SK-N-SH (cell line): ENCODE results near the gene GEMIN8. TPM values are rescaled to one million over a fixed set of nuclear protein-coding genes. Genes with fewer than 3 reads are reported as not detected.

Experiments
- CTCF ChIA-PET: fragments of 300-600, 350-600 bp; formaldehyde crosslinking; extraction: SDS; loops from one replicate; lab custom pipeline; 2021; lab: Yijun Ruan, JAX
- POLR2A ChIA-PET: fragments of 350-600 bp; sonication (Branson Sonifier 250); formaldehyde crosslinking; extraction: SDS; loops from one replicate; lab custom pipeline; 2020; ENCODE audit warnings: antibody characterized with exemption, inconsistent platforms; lab: Yijun Ruan, JAX
- DNase-seq: peaks from one replicate; pipeline ENCODE4 v3.0.0; 2012
- H2AFZ ChIP-seq: fragments of 200-600 bp; sonication (generic); 2 replicates; pipeline ENCODE4 v1.8.1; 2016; ENCODE audit warnings: antibody characterized with exemption, mild to moderate bottlenecking, low read depth
- H3F3A ChIP-seq: fragments of 200-600 bp; sonication (generic); replicated peaks from 2 replicates; pipeline ENCODE3; 2016; ENCODE audit warnings: antibody characterized with exemption, mild to moderate bottlenecking; ENCODE audit not compliant: insufficient read depth
- H3K27ac ChIP-seq, 2 experiments: fragments of 200-500 bp in 1 of 2; fragments of 200-600 bp in 1 of 2; sonication (Bioruptor generic) in 1 of 2; sonication (generic), shearing (Covaris generic) in 1 of 2; 2 replicates each; pipeline versions ENCODE4 v1.5.1 to v1.6.1; 2014 to 2016; ENCODE audit warnings: low read depth in 2 of 2, inconsistent platforms in 1 of 2, low read length in 1 of 2, mild to moderate bottlenecking in 1 of 2, mixed read lengths in 1 of 2
- H3K27me3 ChIP-seq: fragments of 200-600 bp; sonication (generic), shearing (Covaris generic); 2 replicates; pipeline ENCODE4 v1.6.1; 2016; ENCODE audit warnings: mixed run types; ENCODE audit not compliant: insufficient read depth
- H3K36me3 ChIP-seq, 2 experiments: fragments of 200-500 bp in 1 of 2; fragments of 200-600 bp in 1 of 2; sonication (Bioruptor generic) in 1 of 2; sonication (generic) in 1 of 2; replicated peaks in 1 of 2; 2 replicates each; pipeline versions ENCODE3 to v1.5.1; 2014 to 2016; ENCODE audit warnings: low read length in 1 of 2, mild to moderate bottlenecking in 1 of 2; ENCODE audit not compliant: insufficient read depth in 2 of 2, control insufficient read depth in 1 of 2
- H3K4me1 ChIP-seq, 2 experiments: fragments of 200-500 bp in 1 of 2; fragments of 200-600 bp in 1 of 2; sonication (Bioruptor generic) in 1 of 2; sonication (generic), shearing (Covaris generic) in 1 of 2; 2 replicates each; pipeline versions ENCODE4 v1.5.1 to v1.6.1; 2014 to 2016; ENCODE audit warnings: low read depth in 1 of 2, low read length in 1 of 2, mixed run types in 1 of 2; ENCODE audit not compliant: insufficient read depth in 2 of 2, control insufficient read depth in 1 of 2
- H3K4me2 ChIP-seq: fragments of 200-600 bp; sonication (generic), shearing (Covaris generic); 2 replicates; pipeline ENCODE4 v1.6.1; 2017; ENCODE audit warnings: mixed run types
- H3K4me3 ChIP-seq, 2 experiments: fragments of 200-500 bp in 1 of 2; fragments of 200-600 bp in 1 of 2; sonication (Bioruptor generic) in 1 of 2; sonication (generic), shearing (Covaris generic) in 1 of 2; 2 replicates each; pipeline versions ENCODE4 v1.5.1 to v1.8.1; 2014 to 2016; ENCODE audit warnings: low read depth in 2 of 2, inconsistent platforms in 1 of 2, low read length in 1 of 2, mild to moderate bottlenecking in 1 of 2, mixed read lengths in 1 of 2, moderate library complexity in 1 of 2
- H3K79me2 ChIP-seq: fragments of 200-600 bp; sonication (generic); 2 replicates; pipeline ENCODE4 v1.8.1; 2017; ENCODE audit warnings: mild to moderate bottlenecking; ENCODE audit not compliant: insufficient read depth
- H3K9ac ChIP-seq: fragments of 200-600 bp; sonication (generic); 2 replicates; pipeline ENCODE4 v1.6.1; 2017; ENCODE audit warnings: mixed run types
- H3K9me2 ChIP-seq: fragments of 200-600 bp; sonication (generic); 2 replicates; pipeline ENCODE4 v1.6.1; 2017; ENCODE audit warnings: mixed run types
- H3K9me3 ChIP-seq: fragments of 200-600 bp; sonication (generic); 2 replicates; pipeline ENCODE4 v1.6.1; 2017; ENCODE audit warnings: mixed run types, mild to moderate bottlenecking, moderate library complexity
- H4K20me1 ChIP-seq: fragments of 200-600 bp; sonication (generic); 2 replicates; pipeline ENCODE4 v1.6.1; 2017; ENCODE audit warnings: mild to moderate bottlenecking, mixed run types; ENCODE audit not compliant: insufficient read depth
- CTCF ChIP-seq: fragments of 200-600 bp; sonication (generic); IDR thresholded peaks from 2 replicates; pipeline ENCODE4 v1.6.1; 2017; ENCODE audit warnings: antibody characterized with exemption, mild to moderate bottlenecking, moderate library complexity
- EP300 ChIP-seq, 2 experiments: IDR thresholded peaks; 2 replicates each; pipeline versions ENCODE4 v1.4.0 to v1.6.1; 2012; ENCODE audit warnings: borderline replicate concordance in 1 of 2, low read depth in 1 of 2, low read length in 1 of 2
- GABPA ChIP-seq: IDR thresholded peaks from 2 replicates; pipeline ENCODE4 v1.4.0; 2012; ENCODE audit warnings: low read depth, mild to moderate bottlenecking
- GATA2 ChIP-seq: sonication (generic); formaldehyde crosslinking; IDR thresholded peaks from 2 replicates; pipeline ENCODE4 v1.5.0; 2020; ENCODE audit warnings: mild to moderate bottlenecking, missing genetic modification reagents
- IRF3 ChIP-seq: fragments of 150-350 bp; IDR thresholded peaks from 2 replicates; pipeline ENCODE4 v1.6.1; 2016; ENCODE audit warnings: mild to moderate bottlenecking, low read depth, low read length
- MAX ChIP-seq: IDR thresholded peaks from 2 replicates; pipeline ENCODE4 v1.4.0; 2012; ENCODE audit warnings: low read depth
- MEF2A ChIP-seq: IDR thresholded peaks from 2 replicates; pipeline ENCODE4 v1.4.0; 2012; ENCODE audit warnings: low read depth, borderline replicate concordance
- MXI1 ChIP-seq: IDR thresholded peaks from 2 replicates; pipeline ENCODE4 v1.6.1; 2012; ENCODE audit warnings: mild to moderate bottlenecking, low read depth, low read length, improper control_type of control experiment
- NFIC ChIP-seq: IDR thresholded peaks from 2 replicates; pipeline ENCODE4 v1.4.0; 2012; ENCODE audit warnings: borderline replicate concordance
- POLR2AphosphoS5 ChIP-seq: IDR thresholded peaks from 2 replicates; pipeline ENCODE4 v1.6.1; 2012; ENCODE audit warnings: low read depth, low read length
- REST ChIP-seq: IDR thresholded peaks from 2 replicates; pipeline ENCODE4 v1.6.1; 2012; ENCODE audit warnings: mild to moderate bottlenecking, low read depth, low read length, moderate library complexity
- RXRA ChIP-seq: IDR thresholded peaks from 2 replicates; pipeline ENCODE4 v1.4.0; 2012; ENCODE audit warnings: low read depth, mild to moderate bottlenecking, borderline replicate concordance
- SMC3 ChIP-seq: IDR thresholded peaks from 2 replicates; pipeline ENCODE4 v1.6.1; 2012; ENCODE audit warnings: low read depth, low read length, improper control_type of control experiment
- USF1 ChIP-seq: IDR thresholded peaks from 2 replicates; pipeline ENCODE4 v1.4.0; 2012; ENCODE audit warnings: low read depth, borderline replicate concordance
- USF2 ChIP-seq: fragments of 150-350 bp; IDR thresholded peaks from 2 replicates; pipeline ENCODE4 v1.6.1; 2017; ENCODE audit warnings: antibody characterized with exemption, low read length, low read depth, borderline replicate concordance
- YY1 ChIP-seq: IDR thresholded peaks from 2 replicates; pipeline ENCODE4 v1.4.0; 2012; ENCODE audit warnings: low read depth, mild to moderate bottlenecking
- ZBTB33 ChIP-seq: IDR thresholded peaks from 2 replicates; pipeline ENCODE4 v1.4.0; 2012; ENCODE audit warnings: low read depth, borderline replicate concordance
- WGBS: methylation state at CpG from one replicate; pipeline ENCODE4 v1.1.6; 2017; ENCODE audit warnings: low lambda C conversion rate; 5-methylcytosine and 5-hydroxymethylcytosine counted together
- polyA plus RNA-seq, 3 experiments: library from polyadenylated mRNA; depleted of rRNA; stranded (reverse); fragments of >200 nt; gene quantifications; 2 replicates each; pipeline ENCODE4 v1.2.3, GENCODE V29; 2012

Gene GEMIN8
- polyA plus RNA-seq, 1 of the 3 experiments (the other 2 are of a cell fraction) = 69.8 TPM

GRCh38 chrX:13968198-13968597 is 61.5 kb downstream of the GEMIN8 start:
- no peaks in the 10 kb centered on the region for H3K9me3 ChIP-seq
- no peaks in the 10 kb centered on the region for H3F3A ChIP-seq
- H3K27ac ChIP-seq = no peak overlapping the region
- H3K9me2 ChIP-seq = no peaks in the 10 kb centered on the region
- H3K4me3 ChIP-seq = no peak overlapping the region
- 14% methylated on average over 4 of the region's 4 CpGs for WGBS
- H3K27me3 ChIP-seq = peaks cover 33% of the 10 kb centered on the region
- no peak overlapping the region for H3K9ac ChIP-seq
- H3K36me3 ChIP-seq = no peaks in the 10 kb centered on the region
- ChIA-PET CTCF (no interaction called here), POLR2A (no interaction called here)
- no peak for DNase-seq
- H3K79me2 ChIP-seq = no peaks in the 10 kb centered on the region
- TF ChIP-seq IRF3 (no peak), SMC3 (no peak)
- H3K4me1 ChIP-seq = no peaks in the 10 kb centered on the region
- no peaks in the 10 kb centered on the region for H4K20me1 ChIP-seq
- H3K4me2 ChIP-seq = no peak overlapping the region
- no peak overlapping the region for H2AFZ ChIP-seq

- WGBS = 45% methylated on average over 9 of the region's 9 CpGs
- no peaks in the 10 kb centered on the region for H3K79me2 ChIP-seq
- H3K27ac ChIP-seq = no peak overlapping the region
- ChIA-PET POLR2A (no interaction called here), CTCF (interaction anchor here (0.6 kb wide), 1 partner anchor 1275 kb away, joined by 3 read pairs; no protein-coding TSS in a partner anchor)
- H3F3A ChIP-seq = no peaks in the 10 kb centered on the region
- H3K4me1 ChIP-seq = no peaks in the 10 kb centered on the region
- TF ChIP-seq GATA2 (CRISPR knock-in tag) (no peak), NFIC (no peak), USF1 (no peak), GABPA (no peak), POLR2AphosphoS5 (no peak), MXI1 (no peak), REST (no peak), YY1 (no peak), MEF2A (no peak), CTCF (no peak), RXRA (no peak), EP300 (IDR thresholded peaks at IDR 0.05; ENCODE audit: borderline replicate concordance in 1 of 2, low read depth in 1 of 2, low read length in 1 of 2) (no peak), MAX (no peak), USF2 (no peak), ZBTB33 (no peak)
- TF ChIP-seq, all 33 proteins: peak for 0
- DNase-seq = no peak
- H3K36me3 ChIP-seq = no peaks in the 10 kb centered on the region
- H3K27me3 ChIP-seq = peaks cover 33% of the 10 kb centered on the region
- no peaks in the 10 kb centered on the region for H4K20me1 ChIP-seq
- no peak overlapping the region for H3K9ac ChIP-seq
- no peak overlapping the region for H2AFZ ChIP-seq
- no peak overlapping the region for H3K4me2 ChIP-seq
- no peaks in the 10 kb centered on the region for H3K9me2 ChIP-seq
- no peaks in the 10 kb centered on the region for H3K9me3 ChIP-seq
- H3K4me3 ChIP-seq = no peak overlapping the region
Measured at GRCh38 chrX:13967636-13968035, 62.1 kb downstream of the GEMIN8 start.
